GM18520 (cell line): ENCODE results near the gene MTMR12.

Experiments used
- ATAC-seq: cut with Tn5 transposase; IDR thresholded peaks from one replicate; pipeline ENCODE4 v1.9.1; 2021; ENCODE audit not compliant: unreplicated experiment

MTMR12 gene

GRCh38 chr5:32202394-32202793 lies 110.3 kb downstream of the MTMR12 start:
- no peak for ATAC-seq

GRCh38 chr5:32201122-32201753 lies 111.5 kb downstream of the MTMR12 start:
- ATAC-seq: no peak

GRCh38 chr5:32197032-32197431 lies 115.7 kb downstream of the MTMR12 start:
- no peak for ATAC-seq

GRCh38 chr5:32195265-32195664 lies 117.5 kb downstream of the MTMR12 start:
- no peak for ATAC-seq

- no peak for ATAC-seq
These were observed 119.1 kb downstream of the MTMR12 start for GRCh38 chr5:32193591-32193990.

- no peak for ATAC-seq
These were observed 122.6 kb downstream of the MTMR12 start for GRCh38 chr5:32190095-32190494.

- no peak for ATAC-seq
These were observed 125.1 kb downstream of the MTMR12 start for GRCh38 chr5:32187675-32188074.

- ATAC-seq: peak; percentile 50
These were observed 130.2 kb downstream of the MTMR12 start for GRCh38 chr5:32182463-32183063.
